Raji (cell line): ENCODE data around the gene ERC2.

Experiments used
- POLR2A ChIP-seq: IDR thresholded peaks from 2 replicates; pipeline ENCODE4 v1.6.1; 2011; ENCODE audit warnings: low read depth, low read length, control low read depth; ENCODE audit not compliant: insufficient read depth

ERC2 gene

DNA sequence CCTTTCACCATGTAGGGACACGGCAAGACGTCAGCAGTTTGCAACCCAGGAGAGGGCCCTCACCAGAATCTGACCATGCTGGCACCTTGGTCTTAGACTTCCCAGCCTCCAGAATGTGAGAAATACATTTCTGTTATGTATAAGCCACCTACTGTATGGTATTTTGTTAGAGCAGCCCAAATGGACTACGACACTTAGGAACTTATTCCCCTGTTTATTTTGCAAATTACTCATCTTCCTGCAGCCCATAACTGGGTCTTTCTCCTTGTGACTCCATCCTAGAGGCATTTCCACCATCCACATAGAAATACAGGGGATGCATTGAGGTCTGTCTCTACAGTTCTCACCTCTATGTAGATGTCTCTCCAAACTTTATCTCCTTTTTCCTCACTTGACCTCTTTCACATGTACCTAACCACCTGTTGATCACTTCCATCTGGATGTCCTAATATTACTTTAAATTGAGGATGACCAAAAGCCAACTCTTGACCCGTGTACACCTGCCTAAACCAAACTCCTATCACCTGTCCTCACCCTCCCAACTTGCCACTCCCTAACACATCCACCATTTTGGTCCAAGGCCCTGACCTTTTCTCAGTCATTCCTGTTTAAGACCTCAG is 575.1 kb downstream of the ERC2 start:
- no peak for TF ChIP-seq POLR2A

DNA sequence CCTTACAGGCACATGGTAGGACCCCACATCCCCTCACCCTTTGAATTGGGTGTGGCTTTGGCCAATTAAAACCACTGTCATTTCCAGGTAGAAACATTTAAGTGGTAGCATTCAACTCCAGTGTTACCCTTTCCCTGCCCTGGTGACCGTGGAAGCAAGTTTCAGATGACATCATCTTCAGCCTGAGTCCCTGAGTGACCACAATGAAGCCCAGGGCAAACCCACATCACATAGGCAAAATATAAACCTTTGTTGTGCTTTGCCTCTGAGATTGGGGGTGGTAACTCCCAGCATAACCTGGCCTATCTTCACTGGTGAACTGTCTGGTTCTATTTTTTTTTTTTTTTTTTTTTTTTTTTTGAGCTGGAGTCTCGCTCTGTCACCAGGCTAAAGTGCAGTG is 577.2 kb downstream of the ERC2 start:
- no peak for TF ChIP-seq POLR2A

DNA sequence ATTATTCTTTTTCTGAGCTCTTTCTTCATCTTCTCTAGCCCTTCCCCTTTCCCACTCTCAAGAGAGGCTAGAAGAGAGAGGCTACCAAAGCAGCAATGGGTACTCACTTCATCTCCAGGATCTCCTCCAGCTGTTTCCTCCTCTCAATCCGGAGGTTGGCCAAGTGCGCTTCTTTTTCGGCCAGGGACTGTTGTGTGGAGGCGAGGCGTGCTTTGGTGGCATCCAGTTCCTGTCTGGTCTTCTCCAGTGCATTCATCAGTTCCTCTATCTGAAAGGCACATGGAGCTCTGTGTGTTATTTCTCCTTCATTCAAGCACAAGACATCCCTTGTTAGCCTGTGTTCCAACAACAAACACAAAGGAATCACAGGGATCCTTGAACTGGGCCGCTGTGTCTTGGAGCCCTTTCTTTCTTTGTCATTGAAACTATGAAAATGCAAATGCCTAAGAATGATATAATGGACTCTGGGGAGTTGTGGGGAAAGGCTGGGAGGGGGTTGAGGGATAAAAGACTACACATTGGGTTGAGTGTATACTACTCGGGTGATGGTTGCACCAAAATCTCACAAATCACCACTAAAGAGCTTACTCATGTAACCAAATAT is 579.9 kb downstream of the ERC2 start:
- TF ChIP-seq POLR2A = no peak

DNA sequence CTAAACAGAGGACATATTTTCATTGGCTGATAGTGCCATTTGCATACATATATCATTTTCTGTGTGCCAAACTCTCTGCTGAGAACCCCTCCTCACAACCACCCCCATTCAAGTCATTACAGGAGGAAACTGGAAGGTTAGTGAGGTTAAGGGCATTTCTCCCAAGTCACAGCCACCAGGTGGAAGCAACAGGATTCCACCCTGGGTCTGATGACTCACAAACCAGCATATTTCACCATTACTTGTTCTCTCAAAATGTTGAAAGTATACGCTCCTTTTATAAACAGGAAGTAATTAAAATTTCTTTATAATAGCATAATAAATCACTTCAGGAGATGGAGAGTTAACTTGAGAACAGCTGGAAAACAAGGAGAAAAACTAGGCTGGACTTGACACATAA is 582.5 kb downstream of the ERC2 start:
- TF ChIP-seq POLR2A = no peak

DNA sequence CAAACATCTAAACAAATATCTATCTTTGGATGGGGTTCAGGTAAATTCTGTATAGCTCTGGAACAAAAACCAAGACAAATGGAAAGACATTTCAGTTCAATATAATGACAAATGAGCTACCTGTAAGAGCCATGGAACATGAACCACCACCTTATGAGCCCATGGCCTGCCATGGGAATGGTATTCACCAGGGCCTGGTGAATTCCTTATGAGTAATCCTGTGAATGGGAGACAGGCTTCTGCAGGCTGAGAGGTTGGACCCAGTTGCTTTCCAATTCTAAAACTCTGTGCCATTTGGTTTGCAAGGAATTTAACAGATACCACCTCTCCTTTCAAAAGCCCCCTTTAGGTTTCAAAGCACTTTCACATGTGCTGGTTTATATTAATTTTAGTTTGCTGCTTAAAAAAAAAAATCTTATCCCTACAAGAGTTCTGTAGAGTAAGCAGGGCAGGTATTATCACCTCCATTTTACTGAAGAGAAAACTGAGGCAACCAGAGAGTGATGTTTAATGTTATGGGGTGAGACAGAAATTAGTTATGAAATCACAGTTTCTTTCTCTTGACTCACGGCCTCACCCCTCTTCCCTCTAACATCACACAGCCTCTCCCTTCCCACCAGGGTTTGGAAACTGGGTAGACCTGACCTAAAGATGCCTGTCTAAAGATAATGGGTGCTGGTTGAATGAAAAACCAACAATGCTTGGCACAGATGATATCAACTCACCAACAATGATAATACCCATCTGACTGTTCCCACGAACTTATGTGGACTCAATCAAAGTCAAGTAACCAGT is 583.6 kb downstream of the ERC2 start:
- no peak for TF ChIP-seq POLR2A

DNA sequence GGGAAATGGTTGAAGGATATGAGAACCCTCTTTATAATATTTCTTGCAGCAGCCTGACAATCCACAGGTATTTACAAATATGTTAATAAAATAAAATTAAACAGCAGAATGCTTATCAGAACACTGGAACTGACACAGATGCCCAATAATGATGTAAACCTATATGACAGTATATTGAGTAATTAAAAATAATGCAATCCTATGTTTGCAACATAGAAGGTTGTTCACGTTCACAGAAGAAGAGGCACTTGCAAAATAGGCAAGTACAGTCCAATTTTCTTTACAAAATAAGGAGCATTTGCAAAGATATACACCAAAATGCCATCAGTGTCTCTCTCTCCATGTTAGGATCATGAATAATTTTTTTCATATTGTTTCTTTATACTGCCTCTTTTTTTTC is 584.2 kb downstream of the ERC2 start:
- TF ChIP-seq POLR2A = no peak

DNA sequence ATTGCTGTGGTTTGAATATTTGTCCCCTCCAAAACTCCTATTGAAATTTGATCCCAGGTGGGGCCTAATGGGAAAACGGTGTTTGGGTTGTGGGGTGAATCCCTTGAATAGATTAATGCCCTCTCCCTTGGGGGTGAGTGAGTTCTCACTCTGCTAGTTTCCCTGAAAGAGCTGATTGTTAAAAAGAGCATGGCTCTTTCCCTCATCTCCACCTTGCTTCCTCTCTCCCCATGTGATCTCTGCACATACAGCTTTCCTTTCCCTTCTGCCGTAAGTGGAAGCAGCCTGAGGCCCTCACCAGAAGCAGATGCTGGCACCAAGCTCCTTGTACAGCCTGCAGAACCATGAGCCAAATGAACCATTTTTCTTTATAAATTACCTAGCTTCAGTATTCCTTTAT is 586.3 kb downstream of the ERC2 start:
- no peak for TF ChIP-seq POLR2A

DNA sequence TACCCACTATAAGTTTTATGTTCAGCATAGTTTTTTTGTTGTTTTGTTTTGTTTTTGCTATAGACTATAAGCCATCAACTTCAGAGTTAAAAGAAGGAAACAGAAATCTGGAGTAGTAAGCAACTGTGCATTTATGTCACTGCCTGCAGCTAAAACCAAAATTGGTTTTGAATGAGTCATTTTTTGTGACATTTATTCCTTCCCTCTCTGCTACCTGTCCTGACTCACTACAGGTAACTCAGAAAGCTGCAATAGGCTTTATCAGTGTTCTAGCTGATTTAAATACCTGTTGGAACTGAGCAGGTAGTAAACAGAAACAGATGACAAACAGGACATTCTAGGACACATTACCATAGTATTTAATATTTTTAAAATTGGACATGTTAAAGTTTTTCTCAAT is 587.9 kb downstream of the ERC2 start:
- TF ChIP-seq POLR2A = no peak

DNA sequence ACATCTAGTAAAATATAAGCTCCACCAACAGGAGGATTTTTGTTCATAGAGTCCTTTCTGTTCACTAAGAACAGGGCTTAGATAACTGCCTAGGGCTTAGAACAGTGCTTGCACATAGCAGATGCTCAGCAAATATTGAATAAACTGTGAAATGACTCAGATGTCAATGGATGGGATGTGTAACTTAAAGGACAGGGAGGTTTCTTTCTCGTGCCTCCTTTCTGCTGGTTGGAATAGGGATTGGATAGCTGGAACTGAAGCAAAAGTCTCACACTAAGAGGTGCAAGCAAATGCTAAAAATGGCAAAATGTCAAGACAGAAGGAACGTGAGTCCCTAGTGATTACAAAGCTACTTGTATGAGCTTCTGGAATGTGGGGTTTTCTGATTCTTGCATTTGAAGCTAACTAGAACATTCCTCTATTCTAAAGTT is 588.4 kb downstream of the ERC2 start:
- TF ChIP-seq POLR2A = no peak

DNA sequence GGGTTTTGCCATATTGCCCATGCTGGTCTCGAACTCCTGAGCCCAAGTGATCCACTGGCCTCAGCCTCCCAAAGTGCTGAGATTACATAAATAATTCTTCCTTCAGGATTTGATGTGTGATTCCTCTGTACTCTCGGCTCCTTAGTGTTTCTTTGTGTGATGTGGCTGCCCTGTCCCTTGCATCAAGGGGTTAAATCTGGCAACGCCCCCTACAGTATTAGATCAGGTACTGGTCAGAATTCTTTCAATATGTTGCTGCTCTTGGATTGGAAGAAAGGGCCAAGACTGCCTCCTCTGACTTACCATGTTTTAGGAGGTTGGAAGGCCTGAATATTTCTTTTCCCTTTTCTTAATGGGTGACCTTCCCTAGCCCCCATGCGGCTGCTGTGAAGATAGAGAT is 590.6 kb downstream of the ERC2 start:
- TF ChIP-seq POLR2A = no peak

DNA sequence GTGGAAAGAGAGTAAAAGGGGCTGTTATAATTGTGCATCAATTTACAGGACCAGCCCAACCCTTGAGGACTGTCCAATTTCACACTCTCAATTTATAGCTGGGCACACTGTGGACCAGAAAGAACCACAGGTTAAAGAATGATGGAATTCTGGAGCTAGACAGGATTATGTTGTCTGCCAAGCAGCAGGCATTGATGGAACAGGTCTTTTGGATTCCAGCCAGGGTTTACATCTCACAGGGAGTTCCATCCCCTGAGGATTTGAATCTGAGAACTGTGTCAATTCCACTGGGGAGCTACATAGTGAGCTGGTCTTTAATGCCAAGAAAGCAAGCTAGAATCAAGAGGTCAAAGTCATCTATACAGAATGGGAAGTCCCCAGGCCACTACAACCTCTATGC is 591.7 kb downstream of the ERC2 start:
- TF ChIP-seq POLR2A = no peak

DNA sequence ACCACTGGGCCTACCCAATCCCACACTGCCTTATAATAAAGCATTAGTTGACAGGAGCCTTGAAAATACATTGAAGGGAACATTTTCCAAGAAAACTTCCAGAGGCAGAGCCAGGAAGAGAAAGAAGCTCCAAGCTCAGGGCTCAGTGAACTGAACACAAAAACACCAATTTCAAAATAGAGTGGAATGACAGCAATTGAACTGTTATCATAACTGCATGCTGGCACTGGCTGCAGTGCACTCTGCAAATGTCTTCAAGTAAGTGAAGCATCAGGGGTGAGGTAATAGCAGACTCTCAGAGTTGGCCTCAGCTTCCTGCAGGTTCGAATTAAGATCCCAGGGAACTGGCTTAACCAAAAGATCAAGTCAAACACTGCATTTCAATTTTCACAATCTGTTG is 593.2 kb downstream of the ERC2 start:
- no peak for TF ChIP-seq POLR2A

DNA sequence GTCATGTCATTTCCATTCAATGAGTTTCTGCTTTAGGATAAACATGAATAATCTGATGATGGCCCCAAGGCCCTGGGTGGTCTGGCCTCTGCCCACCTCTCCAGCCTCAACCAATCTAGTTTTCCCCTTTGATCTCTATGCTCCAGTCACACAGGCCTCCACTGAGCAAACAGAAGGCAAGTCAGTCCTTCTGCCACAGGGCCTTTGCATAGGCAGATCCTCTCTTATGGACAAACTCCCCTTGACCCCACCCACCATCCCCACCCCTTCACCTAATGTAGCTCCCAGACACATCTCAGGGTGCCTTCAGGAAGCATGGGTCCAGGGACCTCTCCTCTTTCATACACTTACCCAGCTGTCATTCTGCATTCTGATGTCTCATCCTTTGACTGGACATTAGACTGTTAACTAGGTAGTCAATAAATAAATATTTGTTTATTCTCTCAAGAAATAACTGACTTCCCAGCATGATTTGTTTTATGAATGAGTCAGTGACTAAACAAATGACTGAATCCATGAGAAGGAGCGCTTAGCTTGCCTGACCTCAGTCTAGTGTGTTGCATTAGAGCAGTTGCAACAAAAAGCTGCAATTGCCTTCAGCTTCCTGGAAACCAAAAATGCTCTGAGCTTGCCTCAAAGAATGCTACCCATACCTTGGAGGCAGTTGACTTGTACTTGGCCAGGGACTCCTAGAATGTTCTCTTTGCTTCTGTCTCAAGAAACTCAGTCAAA is 594.6 kb downstream of the ERC2 start:
- TF ChIP-seq POLR2A = no peak

DNA sequence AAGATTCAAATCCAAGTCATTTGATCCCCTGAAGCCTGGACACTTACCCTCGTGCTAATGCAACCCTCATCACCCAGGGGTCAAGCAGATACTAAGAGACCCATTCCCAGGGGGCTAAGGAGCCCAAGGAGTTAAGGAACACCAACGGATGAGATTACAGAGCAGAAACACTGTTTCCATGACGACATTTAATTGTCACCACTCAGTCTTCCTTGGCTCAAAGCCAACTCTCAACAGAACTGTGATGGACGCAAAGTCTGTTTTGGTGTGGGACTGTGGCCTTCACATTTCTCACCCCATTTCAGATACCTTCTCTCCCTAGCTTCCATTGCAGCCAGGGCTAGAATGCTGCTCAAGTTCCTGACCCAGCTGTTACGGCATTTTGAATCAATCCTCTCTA is 597.7 kb downstream of the ERC2 start:
- TF ChIP-seq POLR2A = no peak

DNA sequence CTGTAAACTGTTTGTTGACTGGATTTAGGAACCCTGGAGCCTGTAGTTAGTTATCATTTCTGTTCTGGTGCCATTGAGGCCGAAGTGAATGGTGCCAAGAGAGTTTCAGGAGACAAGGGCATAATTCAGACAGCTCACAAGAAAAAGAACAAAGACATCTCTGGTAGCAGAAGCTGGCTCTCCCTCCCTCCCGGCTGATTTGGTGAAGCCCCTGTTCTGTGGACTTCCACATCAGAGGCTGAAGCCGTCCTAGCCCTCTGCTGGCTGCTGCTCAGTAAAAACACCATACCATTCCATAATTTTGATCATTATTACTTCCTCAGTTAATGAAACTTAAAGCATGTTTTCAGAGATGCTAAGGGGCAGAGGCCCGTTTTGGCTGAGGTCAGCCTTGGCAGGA is 599.9 kb downstream of the ERC2 start:
- no peak for TF ChIP-seq POLR2A

DNA sequence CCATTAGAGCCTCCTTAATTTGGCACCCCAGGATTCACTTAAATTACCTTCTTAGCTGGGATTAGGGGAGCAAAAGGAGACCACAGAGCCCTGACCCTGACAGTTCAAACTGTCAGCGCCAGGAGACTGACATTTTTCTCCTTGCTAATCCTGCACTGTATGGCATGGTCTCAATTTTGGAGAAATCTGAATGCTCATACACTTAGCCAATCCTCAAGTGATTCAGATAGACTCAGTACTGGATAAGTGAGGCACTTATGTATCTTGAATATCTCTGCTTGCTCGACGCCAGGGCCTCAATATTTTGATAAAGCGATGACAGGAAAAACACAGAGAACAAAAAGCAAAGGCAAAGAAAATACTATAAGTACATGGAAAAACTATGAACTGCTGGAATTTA is 605.2 kb downstream of the ERC2 start:
- no peak for TF ChIP-seq POLR2A

DNA sequence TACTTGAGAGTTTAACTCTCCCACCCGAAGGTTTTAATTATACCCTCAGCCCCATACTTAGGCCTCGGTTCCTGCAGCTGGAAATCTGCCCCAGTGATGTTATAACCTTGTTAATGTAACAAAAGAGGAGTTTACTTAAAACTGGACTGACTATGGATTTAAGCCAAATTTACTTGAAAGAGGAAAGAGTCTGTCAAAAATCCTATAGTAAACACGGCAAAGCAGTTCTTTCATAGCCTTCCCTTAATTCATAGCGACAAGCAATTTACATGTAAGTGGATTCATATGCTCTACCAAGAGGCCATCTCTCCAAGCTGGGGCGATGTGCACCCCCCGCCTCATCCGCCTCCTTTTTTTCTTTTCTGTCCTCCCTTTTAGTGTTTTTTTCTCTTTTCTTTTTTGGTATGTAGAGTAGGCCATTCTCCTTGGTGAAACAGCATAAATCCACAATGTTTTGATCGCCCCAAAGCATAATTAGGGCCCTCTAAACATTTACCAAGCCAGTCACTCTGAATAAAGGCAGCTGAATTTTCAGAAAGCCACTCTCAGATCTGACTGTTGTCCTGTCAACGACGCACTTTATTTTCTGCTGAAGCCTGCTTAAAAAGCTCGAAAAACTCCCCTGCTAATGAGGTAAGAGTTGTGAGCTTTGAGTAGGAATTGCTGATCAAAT is 608.1 kb downstream of the ERC2 start:
- no peak for TF ChIP-seq POLR2A
